Upper lobe of right lung (tissue), 1 donor: ENCODE measurements around the gene ASAP2. TPM values are rescaled to one million over a fixed set of nuclear protein-coding genes. Genes with fewer than 3 reads are reported as not detected.

Experiments
- ATAC-seq: fragments of 200-7000 bp; cut with Tn5 transposase; one replicate; pipeline ENCODE4 v1.9.1; 2020; ENCODE audit warnings: mild to moderate bottlenecking, moderate library complexity
- DNase-seq: peaks from one replicate; pipeline ENCODE4 v3.0.0-alpha.2; 2020
- H3K27ac ChIP-seq: fragments of 200-600 bp; one replicate; pipeline ENCODE4 v1.8.0; 2022
- H3K27me3 ChIP-seq: fragments of 200-600 bp; one replicate; pipeline ENCODE4 v1.8.0; 2022; ENCODE audit warnings: mild to moderate bottlenecking
- H3K36me3 ChIP-seq: fragments of 200-600 bp; one replicate; pipeline ENCODE4 v1.8.0; 2022
- H3K4me1 ChIP-seq: fragments of 200-600 bp; one replicate; pipeline ENCODE4 v1.8.0; 2022
- H3K4me3 ChIP-seq: fragments of 200-600 bp; one replicate; pipeline ENCODE4 v1.8.0; 2022; ENCODE audit warnings: mild to moderate bottlenecking
- H3K9me3 ChIP-seq: fragments of 200-600 bp; one replicate; pipeline ENCODE4 v1.8.0; 2022
- intact Hi-C: fragments of 100-400 bp; cut with DNase I; formaldehyde crosslinking; loops from one replicate; pipeline ENCODE4 v1.11.0; 2022
- total RNA-seq: library from RNA; stranded (reverse); fragmentation: NEBNext Ultra II Directional; extraction: Animal tissue kit (Norgen Biotek cat#: 25700); gene quantifications from one replicate; pipeline ENCODE4 v1.2.1, GENCODE V29; 2021
- TF ChIP-seq, protein P1 (sequence below): fragments of 200-600 bp; IDR thresholded peaks from one replicate; pipeline ENCODE4 v1.8.0; 2022; ENCODE audit warnings: antibody characterized with exemption
- donor health status: DM: no; HTN: yes; CAD: no; lungs with severe emphysema.

ASAP2 gene
- total RNA-seq, 1 donor from 2014 or later, result 30.9 TPM

DNA sequence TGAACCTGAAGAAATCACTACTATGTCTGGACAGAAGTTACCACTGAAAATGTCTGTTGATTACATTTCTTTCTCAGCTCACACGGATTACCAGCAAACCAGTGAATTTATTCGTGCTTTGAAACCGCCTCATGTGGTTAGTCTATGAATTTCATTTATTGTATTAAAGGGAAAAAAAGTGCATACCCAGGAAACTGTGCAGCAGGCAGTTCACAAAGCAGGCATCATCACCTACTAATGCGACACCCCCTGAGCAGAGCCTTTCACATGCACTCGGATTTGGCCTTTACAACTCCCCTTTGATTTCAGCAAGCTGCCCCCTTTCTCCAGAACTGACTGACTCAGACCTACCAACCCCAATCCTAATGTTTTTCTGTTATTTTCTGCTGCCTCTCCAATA, 236.9 kb downstream of the ASAP2 start:
- TF ChIP-seq, protein P1, sequence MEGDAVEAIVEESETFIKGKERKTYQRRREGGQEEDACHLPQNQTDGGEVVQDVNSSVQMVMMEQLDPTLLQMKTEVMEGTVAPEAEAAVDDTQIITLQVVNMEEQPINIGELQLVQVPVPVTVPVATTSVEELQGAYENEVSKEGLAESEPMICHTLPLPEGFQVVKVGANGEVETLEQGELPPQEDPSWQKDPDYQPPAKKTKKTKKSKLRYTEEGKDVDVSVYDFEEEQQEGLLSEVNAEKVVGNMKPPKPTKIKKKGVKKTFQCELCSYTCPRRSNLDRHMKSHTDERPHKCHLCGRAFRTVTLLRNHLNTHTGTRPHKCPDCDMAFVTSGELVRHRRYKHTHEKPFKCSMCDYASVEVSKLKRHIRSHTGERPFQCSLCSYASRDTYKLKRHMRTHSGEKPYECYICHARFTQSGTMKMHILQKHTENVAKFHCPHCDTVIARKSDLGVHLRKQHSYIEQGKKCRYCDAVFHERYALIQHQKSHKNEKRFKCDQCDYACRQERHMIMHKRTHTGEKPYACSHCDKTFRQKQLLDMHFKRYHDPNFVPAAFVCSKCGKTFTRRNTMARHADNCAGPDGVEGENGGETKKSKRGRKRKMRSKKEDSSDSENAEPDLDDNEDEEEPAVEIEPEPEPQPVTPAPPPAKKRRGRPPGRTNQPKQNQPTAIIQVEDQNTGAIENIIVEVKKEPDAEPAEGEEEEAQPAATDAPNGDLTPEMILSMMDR, result no peak
- H3K27ac ChIP-seq, result no peak overlapping the region
- H3K9me3 ChIP-seq, result no peaks in the 10 kb centered on the region
- no peak for ATAC-seq
- intact Hi-C loops, result no loop called here
- H3K36me3 ChIP-seq, result peaks cover 94% of the 10 kb centered on the region
- no peak for DNase-seq
- no peaks in the 10 kb centered on the region for H3K27me3 ChIP-seq
- H3K4me1 ChIP-seq, result no peaks in the 10 kb centered on the region
- H3K4me3 ChIP-seq, result no peak overlapping the region

DNA sequence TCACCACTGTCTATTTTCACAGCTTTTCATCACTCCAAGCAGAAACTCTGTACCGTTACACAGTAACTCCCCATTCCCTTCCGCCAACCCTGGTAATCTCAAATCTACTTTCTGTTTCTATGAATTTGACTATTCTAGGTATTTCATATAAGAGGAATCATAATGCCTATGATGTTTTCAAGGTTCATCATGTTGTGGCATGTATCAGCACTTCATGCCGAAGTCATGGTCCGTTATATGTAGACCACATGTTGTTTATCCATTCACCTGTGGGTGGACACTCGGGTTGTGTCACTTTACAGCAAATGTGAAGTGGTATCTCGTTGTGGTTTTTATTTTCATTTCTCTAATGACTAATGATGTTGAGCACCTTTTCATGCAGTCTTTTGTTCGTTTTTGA, 238.5 kb downstream of the ASAP2 start:
- H3K9me3 ChIP-seq, result no peaks in the 10 kb centered on the region
- ATAC-seq (no peak), DNase-seq (no peak)
- H3K27me3 ChIP-seq, result no peaks in the 10 kb centered on the region
- H3K27ac ChIP-seq, result no peak overlapping the region
- H3K36me3 ChIP-seq, result peaks cover 91% of the 10 kb centered on the region
- TF ChIP-seq, protein P1, result no peak
- intact Hi-C loops, result no loop called here
- H3K4me1 ChIP-seq, result no peaks in the 10 kb centered on the region
- no peak overlapping the region for H3K4me3 ChIP-seq

DNA sequence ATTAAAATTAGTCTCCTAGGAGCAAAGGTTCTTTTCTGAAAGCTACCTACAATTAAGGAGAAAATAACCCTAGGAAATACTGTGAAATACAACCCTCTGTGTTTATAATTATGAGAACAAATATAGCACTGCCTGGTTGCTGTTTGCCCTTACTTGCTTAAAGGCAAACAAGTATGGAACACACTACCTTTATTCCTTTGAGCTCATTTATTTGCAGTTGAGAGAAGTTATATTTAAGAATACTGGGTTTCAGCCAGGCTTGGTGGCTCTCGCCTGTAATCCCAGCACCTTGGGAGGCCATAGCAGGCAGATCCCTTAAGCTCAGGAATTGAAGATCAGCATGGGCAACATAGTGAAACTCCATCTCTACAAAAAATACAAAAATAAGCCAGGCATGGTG, 244.6 kb downstream of the ASAP2 start:
- ATAC-seq, result no peak
- intact Hi-C loops, result no loop called here
- no peak for DNase-seq

More for the DNA sequence above, 244.6 kb downstream of the ASAP2 start:
- H3K9me3 ChIP-seq, result no peaks in the 10 kb centered on the region
- H3K4me3 ChIP-seq, result no peak overlapping the region
- no peaks in the 10 kb centered on the region for H3K27me3 ChIP-seq
- peaks cover 80% of the 10 kb centered on the region for H3K36me3 ChIP-seq
- no peaks in the 10 kb centered on the region for H3K4me1 ChIP-seq
- TF ChIP-seq, protein P1, result no peak
- H3K27ac ChIP-seq, result no peak overlapping the region

Other genes starting within 250 kb of the ASAP2 start
- gene MBOAT2, start 203.1 kb upstream of the ASAP2 start, total RNA-seq, result 31.4 TPM
- gene ITGB1BP1, start 216.7 kb downstream of the ASAP2 start, total RNA-seq, result 78.2 TPM
- 23.2 TPM for gene CPSF3, start 216.8 kb downstream of the ASAP2 start, total RNA-seq